Activated T-cell treated with anti-CD3 and anti-CD28 coated beads, Interleukin-2, amount 50 U/mL, for 72 hours (primary cell): Measurements from ENCODE around the gene ITPKB. TPM values are rescaled to one million over a fixed set of nuclear protein-coding genes. Genes with fewer than 3 reads are reported as not detected.

Source experiments
- ATAC-seq, 2 donors: fragments of 150-1000 bp; cut with Tn5 transposase; replicated peaks in 1 of 2; 2 replicates each; pipeline ENCODE4 v1.10.0; 2021; ENCODE audit warnings: moderate library complexity in 2 of 2, mild to moderate bottlenecking in 1 of 2
- DNase-seq, 2 donors: peaks; one replicate each; pipeline ENCODE4 v3.0.0; 2021 to 2022; ENCODE audit warnings: mixed read lengths in 1 of 2
- H3K27ac Mint-ChIP-seq: one replicate; pipeline ENCODE4 v1.8.0; 2022; ENCODE audit warnings: mild to moderate bottlenecking, moderate library complexity, mixed read lengths
- H3K27me3 Mint-ChIP-seq: one replicate; pipeline ENCODE4 v1.8.0; 2022; ENCODE audit warnings: low read depth, mixed read lengths
- H3K36me3 Mint-ChIP-seq, 2 donors: one replicate each; pipeline ENCODE4 v1.8.0; 2022; ENCODE audit warnings: mixed read lengths in 2 of 2, mild to moderate bottlenecking in 1 of 2; ENCODE audit not compliant: insufficient read depth in 2 of 2
- H3K4me1 Mint-ChIP-seq: one replicate; pipeline ENCODE4 v1.8.0; 2022; ENCODE audit warnings: low read depth, mixed read lengths
- H3K4me3 Mint-ChIP-seq, 2 donors: one replicate each; pipeline ENCODE4 v1.8.0; 2022; ENCODE audit warnings: mild to moderate bottlenecking in 2 of 2, mixed read lengths in 2 of 2, moderate library complexity in 2 of 2
- H3K9me3 Mint-ChIP-seq, 2 donors: one replicate each; pipeline ENCODE4 v1.8.0; 2022; ENCODE audit warnings: mixed read lengths in 2 of 2
- total RNA-seq, 2 donors: library from RNA; stranded (reverse); gene quantifications; one replicate each; pipeline ENCODE4 v1.2.3, GENCODE V29; 2022

Gene ITPKB
- total RNA-seq, 2 donors from 2014 or later, result 50.7 to 58.0 TPM

DNA sequence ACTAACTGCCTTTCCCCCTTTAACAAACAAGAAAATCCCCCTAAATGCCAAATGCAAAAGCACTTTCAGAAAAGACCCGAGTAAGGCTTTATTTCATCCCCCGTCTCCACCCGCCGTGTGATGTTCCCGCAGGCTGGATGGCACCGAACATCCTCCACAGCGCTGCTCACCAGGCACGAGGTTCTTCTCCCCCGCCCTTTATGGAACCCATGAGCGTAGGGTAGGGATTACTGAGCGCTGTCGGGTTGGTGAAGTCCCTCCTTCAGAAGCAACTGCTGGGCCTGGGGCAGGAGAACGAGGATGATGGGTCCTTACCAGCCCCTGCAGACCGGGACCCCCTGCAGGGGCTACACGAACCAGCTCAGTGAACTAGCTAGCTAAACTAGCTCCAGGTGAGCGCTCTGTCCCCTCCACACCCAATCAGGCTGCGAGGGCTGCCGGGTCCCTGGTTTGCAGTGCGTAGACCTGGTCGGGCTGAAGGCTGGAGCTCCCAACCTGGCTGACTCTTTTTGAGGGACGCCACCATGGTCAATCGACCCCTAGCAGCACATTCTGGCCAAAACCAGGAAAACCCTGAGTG is 80.4 kb downstream of the ITPKB start:
- Mint-ChIP-seq H3K4me1 (no peaks in the 10 kb centered on the region), H3K36me3 (peaks cover 0 to 2% of the 10 kb centered on the region in 2 donors), H3K27ac (no peak overlapping the region), H3K9me3 (no peaks in the 10 kb centered on the region), H3K4me3 (peak overlapping the region in 1 of 2 donors; percentile 34), H3K27me3 (no peaks in the 10 kb centered on the region)
- DNase-seq (no peak), ATAC-seq (no peak)

DNA sequence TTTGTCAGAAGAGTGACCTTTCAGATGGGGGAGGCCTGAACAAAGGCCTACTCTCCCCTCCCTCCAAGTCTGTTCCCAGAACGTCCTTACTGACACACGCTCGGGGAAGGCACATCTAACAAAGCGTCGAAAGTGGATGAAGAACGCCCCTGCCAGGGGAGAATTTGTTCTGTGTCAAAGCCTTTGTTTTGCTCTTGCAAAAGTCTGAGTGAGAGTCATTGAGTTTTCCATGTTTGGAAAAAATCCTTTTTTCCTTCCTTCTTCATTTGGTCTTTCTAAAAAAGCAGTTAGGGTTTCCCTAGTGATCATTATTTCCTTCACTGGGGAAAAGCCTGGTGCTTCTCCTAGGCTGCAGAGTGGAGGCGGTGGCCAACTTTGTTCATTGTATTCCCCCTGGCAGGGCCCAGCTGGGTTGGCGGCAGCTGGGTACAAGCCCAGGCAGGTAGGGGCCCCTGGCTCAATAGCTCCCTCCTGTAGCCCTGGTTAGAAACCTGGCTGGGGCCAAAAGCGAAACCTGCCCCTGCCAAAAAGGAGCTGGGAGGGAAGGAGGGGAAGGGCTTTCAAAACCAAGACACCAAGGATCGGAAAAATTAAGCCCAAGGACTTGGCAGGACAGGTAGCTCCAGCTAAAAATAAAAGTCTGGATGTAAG is 81.1 kb downstream of the ITPKB start:
- ATAC-seq (no peak), DNase-seq (no peak)
- Mint-ChIP-seq H3K4me1 (no peaks in the 10 kb centered on the region), H3K27ac (peak overlapping the region; percentile 96), H3K27me3 (no peaks in the 10 kb centered on the region), H3K9me3 (no peaks in the 10 kb centered on the region), H3K4me3 (peak overlapping the region; percentile 34 to 92), H3K36me3 (peaks cover 0 to 2% of the 10 kb centered on the region in 2 donors)

DNA sequence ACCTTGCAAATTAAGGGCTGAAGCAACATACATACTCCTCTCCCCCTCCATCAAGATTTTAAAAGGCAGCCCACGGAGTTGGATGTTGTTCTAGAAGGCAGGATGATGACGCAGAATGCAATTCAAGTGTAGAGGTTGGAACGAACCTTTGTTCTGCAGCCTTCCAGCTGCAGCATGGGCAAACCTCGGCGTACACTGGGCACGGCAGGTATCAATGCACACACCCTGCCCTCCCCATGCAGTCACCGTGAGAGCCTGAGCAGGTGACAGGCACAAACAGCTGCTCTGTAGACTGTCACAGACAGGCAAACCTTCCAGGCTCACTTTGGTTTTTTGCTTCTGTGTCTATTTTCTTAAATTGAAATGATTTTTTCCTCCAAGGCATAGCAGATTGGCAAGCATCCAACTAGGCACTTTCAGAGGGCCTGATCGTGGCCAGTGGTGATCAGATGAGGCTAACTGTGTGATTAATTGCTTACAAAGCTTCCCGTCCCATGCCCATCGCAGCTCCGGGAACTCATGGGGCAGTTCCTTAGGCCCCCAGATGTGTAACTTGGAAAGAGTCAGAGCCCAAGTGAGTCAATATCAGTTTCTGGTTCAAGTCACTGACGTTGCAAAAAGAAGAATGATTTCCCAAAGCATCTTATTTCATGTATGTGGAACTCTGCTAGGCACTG is 82.3 kb downstream of the ITPKB start:
- peak overlapping the region; percentile 92 to 97 for H3K4me3 Mint-ChIP-seq
- H3K27ac Mint-ChIP-seq, result peak overlapping the region; percentile 96
- H3K27me3 Mint-ChIP-seq, result no peaks in the 10 kb centered on the region
- DNase-seq, result no peak
- no peaks in the 10 kb centered on the region for H3K4me1 Mint-ChIP-seq
- no peaks in the 10 kb centered on the region for H3K9me3 Mint-ChIP-seq
- peak; percentile 14 to 30 for ATAC-seq
- H3K36me3 Mint-ChIP-seq, result peaks cover 0 to 2% of the 10 kb centered on the region in 2 donors

DNA sequence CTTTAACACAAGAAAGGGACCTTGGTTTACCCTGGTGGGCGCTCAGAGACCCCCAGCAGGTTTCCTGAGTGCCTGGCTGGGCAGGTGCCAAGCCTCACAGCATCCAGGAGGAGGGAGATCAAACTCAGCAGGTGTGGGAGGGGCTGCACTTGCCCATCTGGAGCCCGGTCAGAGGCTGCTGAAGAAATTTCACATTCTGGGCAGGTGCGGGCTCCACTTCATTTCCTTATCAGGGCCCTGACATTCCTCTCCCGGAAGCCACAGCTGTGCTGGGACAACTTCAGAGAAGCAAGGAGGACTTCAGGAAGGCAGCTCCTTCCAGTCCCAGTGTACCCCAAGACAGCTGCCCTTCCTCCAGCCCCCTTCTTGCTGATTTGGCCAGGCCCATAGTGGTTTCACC is 82.9 kb downstream of the ITPKB start:
- H3K27ac Mint-ChIP-seq, result peak overlapping the region; percentile 96
- H3K27me3 Mint-ChIP-seq, result no peaks in the 10 kb centered on the region
- no peak for DNase-seq
- ATAC-seq, result no peak
- H3K4me1 Mint-ChIP-seq, result peaks cover under 1% of the 10 kb centered on the region
- H3K4me3 Mint-ChIP-seq, result peak overlapping the region; percentile 92 to 97
- H3K9me3 Mint-ChIP-seq, result no peaks in the 10 kb centered on the region
- no peaks in the 10 kb centered on the region for H3K36me3 Mint-ChIP-seq

GRCh38 chr1:226655251-226656163 is 83.6 kb downstream of the ITPKB start:
- Mint-ChIP-seq H3K27ac (peak overlapping the region; percentile 99), H3K27me3 (no peaks in the 10 kb centered on the region), H3K4me1 (peaks cover 8% of the 10 kb centered on the region), H3K9me3 (no peaks in the 10 kb centered on the region), H3K4me3 (peak overlapping the region; percentile 92 to 97), H3K36me3 (no peaks in the 10 kb centered on the region)
- DNase-seq (no peak), ATAC-seq (peak in 1 of 2 donors; percentile 32)

DNA sequence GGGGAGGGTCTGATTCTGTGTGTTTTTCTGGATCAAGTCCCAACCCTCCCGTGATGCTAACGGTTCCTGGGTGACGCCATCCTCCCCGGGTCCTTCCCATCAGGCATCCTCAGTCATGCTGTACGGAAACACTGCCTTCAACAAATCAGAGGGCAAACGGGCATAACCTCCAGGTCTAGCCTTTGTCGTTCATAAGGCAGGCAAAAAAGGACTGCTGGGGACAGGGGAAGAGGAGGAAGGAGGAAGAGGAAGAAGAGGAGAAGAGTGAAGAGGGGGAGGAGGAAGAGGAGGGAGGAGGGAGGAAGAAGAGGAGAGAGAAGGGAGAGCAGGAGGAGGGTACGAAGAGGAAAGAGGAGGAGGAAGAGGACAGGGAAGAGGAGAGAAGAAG is 84.4 kb downstream of the ITPKB start:
- Mint-ChIP-seq H3K36me3 (no peaks in the 10 kb centered on the region), H3K27ac (peak overlapping the region; percentile 99), H3K4me1 (peaks cover 15% of the 10 kb centered on the region), H3K27me3 (no peaks in the 10 kb centered on the region), H3K4me3 (peak overlapping the region; percentile 92 to 97), H3K9me3 (no peaks in the 10 kb centered on the region)
- ATAC-seq, result no peak
- no peak for DNase-seq

DNA sequence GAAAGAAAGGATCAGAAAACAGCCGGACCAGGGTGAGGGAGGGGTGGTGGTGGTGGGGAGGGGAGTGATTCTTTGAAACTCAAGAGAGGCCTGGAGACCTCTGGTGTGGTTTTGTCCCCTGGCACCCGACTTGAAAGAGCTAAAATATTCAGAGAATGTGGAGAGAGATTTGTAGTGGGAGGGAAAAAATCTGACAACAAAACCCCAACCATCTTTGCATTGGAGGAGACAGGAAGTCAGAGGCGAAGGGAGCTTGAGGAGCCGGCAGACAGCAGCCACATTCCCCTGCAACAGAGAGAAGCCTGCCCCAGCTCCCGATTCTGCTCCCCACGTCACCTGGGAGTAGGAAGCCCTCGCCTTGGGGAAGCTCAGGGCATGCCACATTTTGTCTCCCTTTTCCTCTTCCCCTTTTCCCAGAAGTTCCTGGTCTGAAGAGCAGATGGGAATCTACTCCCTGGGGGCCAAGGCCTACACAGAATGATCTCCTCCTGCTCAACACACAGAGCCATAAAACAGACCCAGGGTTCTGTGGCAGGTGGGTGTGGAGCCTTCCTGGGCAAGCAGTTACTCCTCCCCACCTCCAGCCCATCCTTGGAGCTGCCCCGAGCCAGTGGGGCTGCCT is 84.9 kb downstream of the ITPKB start:
- Mint-ChIP-seq H3K27ac (peak overlapping the region; percentile 99), H3K4me1 (peaks cover 19% of the 10 kb centered on the region), H3K27me3 (no peaks in the 10 kb centered on the region), H3K9me3 (no peaks in the 10 kb centered on the region), H3K4me3 (peak overlapping the region; percentile 92 to 97), H3K36me3 (peaks cover 0 to 4% of the 10 kb centered on the region in 2 donors)
- DNase-seq, result no peak
- no peak for ATAC-seq

DNA sequence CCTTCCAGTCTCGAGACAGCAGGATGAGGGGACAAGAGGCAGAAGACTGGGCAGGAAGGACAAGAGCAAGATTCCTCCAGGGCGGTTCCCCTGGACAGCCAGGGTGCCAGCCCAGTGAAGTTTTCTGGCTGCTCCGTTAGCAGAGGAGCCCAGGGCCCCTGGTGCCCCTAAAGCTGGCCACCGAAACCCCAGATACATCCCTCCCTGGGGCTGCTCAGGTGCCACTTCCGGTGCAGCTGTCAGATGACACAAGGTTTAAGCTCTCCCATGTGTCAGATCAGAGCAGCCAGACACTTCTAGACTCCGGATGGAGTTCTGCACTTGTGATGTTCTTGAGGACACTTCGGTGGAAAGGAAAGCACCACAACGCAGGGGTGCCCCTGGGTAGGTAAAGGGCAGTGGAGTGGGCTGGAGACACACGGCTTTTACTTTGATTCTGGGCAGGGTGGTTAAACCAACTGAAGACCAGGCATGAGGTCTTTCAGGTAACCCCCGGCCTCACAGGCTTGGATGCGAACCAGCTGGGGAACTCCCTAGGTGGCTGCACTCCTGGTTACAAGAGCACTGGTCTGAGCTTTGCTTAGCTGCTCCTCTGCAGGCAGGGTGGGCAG is 85.7 kb downstream of the ITPKB start:
- peak overlapping the region; percentile 92 to 97 for H3K4me3 Mint-ChIP-seq
- no peaks in the 10 kb centered on the region for H3K9me3 Mint-ChIP-seq
- ATAC-seq (peak; percentile 84 to 85), DNase-seq (peak; percentile 68 to 69)
- H3K4me1 Mint-ChIP-seq, result peaks cover 26% of the 10 kb centered on the region
- peaks cover 0 to 4% of the 10 kb centered on the region in 2 donors for H3K36me3 Mint-ChIP-seq
- H3K27ac Mint-ChIP-seq, result peak overlapping the region; percentile 99
- no peaks in the 10 kb centered on the region for H3K27me3 Mint-ChIP-seq

DNA sequence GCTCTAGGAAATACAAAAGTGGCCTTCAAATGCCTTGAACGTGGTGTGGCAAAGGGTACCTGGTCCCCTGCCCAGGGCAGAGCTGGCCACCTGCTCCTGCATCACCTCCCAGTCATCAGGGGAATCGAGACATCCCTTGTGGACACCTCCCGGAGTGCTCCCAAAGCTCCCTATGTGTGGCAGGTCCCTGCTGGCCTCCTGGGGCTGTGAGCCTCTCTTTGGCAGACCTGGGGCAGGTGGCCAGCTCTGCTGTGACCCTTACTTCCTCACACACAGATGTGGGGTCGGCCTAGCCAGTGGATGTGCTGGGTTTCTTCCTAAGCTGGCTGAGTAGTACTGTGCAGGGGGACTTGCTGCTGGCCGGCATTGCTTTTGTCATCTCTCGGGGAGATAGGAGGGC is 86.5 kb downstream of the ITPKB start:
- H3K9me3 Mint-ChIP-seq, result no peaks in the 10 kb centered on the region
- ATAC-seq (no peak), DNase-seq (no peak)
- peaks cover 34% of the 10 kb centered on the region for H3K4me1 Mint-ChIP-seq
- H3K27ac Mint-ChIP-seq, result no peak overlapping the region
- H3K4me3 Mint-ChIP-seq, result peak overlapping the region; percentile 92 to 97
- no peaks in the 10 kb centered on the region for H3K27me3 Mint-ChIP-seq
- H3K36me3 Mint-ChIP-seq, result peaks cover 5% of the 10 kb centered on the region in 2 donors

DNA sequence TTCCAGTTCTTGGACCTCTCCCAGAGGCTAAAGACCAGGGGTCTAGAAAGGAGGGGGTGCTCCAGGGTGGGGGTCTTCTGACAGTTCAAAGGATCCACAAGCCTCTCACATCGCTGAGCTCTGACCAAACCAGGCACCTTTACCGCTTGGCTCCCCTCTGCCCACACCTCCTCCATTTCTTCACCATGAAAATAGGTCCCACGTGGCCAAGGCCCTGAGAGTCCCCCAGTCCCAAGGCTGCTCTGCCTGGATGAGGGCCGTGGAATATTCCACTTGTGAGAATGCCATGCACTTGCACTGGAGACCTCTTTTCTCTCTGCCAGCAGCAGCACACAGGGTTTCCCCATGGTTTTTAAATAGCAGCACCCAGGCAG is 87.4 kb downstream of the ITPKB start:
- Mint-ChIP-seq H3K4me3 (no peak overlapping the region), H3K9me3 (no peaks in the 10 kb centered on the region), H3K4me1 (peaks cover 40% of the 10 kb centered on the region)

GRCh38 chr1:226651041-226651731 is 87.9 kb downstream of the ITPKB start:
- ATAC-seq (no peak), DNase-seq (no peak)
- Mint-ChIP-seq H3K4me1 (peaks cover 45% of the 10 kb centered on the region), H3K36me3 (peaks cover 7 to 13% of the 10 kb centered on the region in 2 donors), H3K27me3 (no peaks in the 10 kb centered on the region), H3K27ac (peak overlapping the region; percentile 93), H3K4me3 (no peak overlapping the region), H3K9me3 (no peaks in the 10 kb centered on the region)

More for the DNA sequence above, 87.4 kb downstream of the ITPKB start:
- DNase-seq (no peak), ATAC-seq (no peak)
- Mint-ChIP-seq H3K36me3 (peaks cover 7 to 8% of the 10 kb centered on the region in 2 donors), H3K27ac (no peak overlapping the region), H3K27me3 (no peaks in the 10 kb centered on the region)
